Measurements from ENCODE around the gene GJA8.
"Not testable (repeated sequence)": the region's sequence is repeated elsewhere in the genome, so short reads cannot be mapped to it uniquely, and the experiment has no call there.

Gene GJA8

GRCh38 chr1:147902253-147902845 is at the start of gene GJA8:
Gene GJA8, plus strand, starts transcription at chr1:147902795. Its CDS starts 5,161 bp downstream, at chr1:147907956.
- no peak for DNase-seq

- no peak for DNase-seq
These were observed 49.2 kb upstream of the GJA8 start for GRCh38 chr1:147853391-147853790.

DNA sequence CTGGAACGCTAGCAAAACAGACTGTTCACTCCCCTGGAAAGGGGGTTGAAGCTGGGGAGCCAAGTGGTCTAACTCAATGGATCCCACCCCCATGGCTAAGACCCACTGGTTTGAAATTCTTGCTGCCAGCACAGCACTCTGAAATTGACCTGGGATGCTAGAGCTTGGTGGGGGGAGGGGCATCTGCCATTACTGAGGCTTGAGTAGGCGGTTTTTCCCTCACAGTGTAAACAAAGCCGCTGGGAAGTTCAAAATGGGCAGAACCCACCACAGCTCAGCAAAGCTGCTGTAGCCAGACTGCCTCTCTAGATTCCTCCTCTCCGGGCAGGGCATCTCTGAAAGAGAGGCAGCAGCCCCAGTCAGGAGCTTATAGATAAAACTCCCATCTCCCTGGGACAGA is 47.6 kb upstream of the GJA8 start:
- not testable (repeated sequence) for DNase-seq

- not testable (repeated sequence) for DNase-seq
These were observed 46.6 kb upstream of the GJA8 start for GRCh38 chr1:147855996-147856395.

DNA sequence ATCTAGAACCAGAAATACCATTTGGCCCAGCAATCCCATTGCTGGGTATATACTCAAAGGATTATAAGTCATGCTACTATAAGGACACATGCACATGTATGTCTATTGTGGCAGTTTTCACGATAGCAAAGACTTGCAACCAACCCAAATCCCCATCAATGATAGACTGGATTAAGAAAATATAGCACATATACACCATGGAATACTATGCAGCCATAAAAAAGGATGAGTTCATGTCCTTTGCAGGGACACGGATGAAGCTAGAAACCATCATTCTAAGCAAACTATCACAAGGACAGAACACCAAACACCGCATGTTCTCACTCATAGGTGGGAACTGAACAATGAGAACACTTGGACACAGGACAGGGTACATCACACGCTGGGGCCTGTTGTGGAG is 35.4 kb upstream of the GJA8 start:
- not testable (repeated sequence) for DNase-seq

GRCh38 chr1:147878022-147878421 is 24.6 kb upstream of the GJA8 start:
- no peak for DNase-seq

DNA sequence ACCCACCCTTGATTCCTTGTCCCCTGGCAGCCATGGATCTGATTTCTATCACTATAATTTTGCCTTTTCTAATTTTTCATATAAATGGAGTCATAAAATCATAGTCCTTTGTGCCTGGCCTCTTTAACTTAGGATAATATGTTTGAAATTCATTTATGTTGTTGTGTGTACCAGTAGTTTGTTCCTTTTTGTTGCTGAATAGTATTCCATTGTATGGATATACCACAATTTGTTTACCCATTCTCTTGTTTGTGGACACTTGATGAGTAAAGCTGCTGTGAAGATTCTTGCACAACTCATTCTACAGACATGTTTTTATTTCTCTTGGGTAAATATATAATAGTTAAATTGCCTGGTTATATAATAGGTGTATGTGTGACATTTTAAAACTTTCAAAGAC is 22.7 kb upstream of the GJA8 start:
- no peak for DNase-seq

GRCh38 chr1:147882535-147882934 is 20.1 kb upstream of the GJA8 start:
- no peak for DNase-seq

DNA sequence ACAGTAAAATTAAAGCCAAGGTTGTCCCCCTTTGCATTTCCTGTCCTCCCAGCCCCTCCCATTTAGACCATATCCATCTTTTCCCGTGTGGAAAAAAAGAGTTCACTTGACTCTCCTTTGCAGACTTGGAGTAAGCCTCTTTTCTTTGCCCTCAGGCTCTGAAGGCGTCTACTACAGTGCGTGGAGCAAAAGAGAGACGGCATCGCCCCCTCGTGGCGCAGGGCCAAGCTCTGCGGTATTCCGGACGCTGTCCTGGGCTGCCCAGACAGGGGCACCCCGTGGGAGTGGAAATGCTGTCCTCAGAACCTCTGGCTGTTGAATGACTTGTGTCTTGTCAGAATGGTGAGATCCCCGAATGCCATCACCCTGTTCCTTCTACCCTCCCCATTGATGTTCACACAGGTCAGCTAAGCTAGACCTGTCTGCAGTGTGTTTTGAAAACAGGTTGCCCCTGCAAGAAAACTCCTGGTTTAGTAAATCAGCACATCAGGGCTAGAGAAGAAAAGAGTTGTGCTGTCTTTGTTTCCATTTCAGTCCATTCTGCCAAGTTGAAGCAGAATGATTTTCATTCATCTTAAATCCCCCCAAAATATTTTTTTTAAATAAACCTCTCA is 12.3 kb upstream of the GJA8 start:
- DNase-seq = peak; percentile 51

- no peak for DNase-seq
These were observed 11.5 kb upstream of the GJA8 start for GRCh38 chr1:147891088-147891487.

GRCh38 chr1:147892216-147892615 is 10.4 kb upstream of the GJA8 start:
- DNase-seq = no peak

- peak; percentile 29 for DNase-seq
These were observed 9.8 kb upstream of the GJA8 start for GRCh38 chr1:147892731-147893214.

- no peak for DNase-seq
These were observed 7.5 kb upstream of the GJA8 start for GRCh38 chr1:147895123-147895522.

GRCh38 chr1:147897029-147897752 is 5.4 kb upstream of the GJA8 start:
- no peak for DNase-seq

DNA sequence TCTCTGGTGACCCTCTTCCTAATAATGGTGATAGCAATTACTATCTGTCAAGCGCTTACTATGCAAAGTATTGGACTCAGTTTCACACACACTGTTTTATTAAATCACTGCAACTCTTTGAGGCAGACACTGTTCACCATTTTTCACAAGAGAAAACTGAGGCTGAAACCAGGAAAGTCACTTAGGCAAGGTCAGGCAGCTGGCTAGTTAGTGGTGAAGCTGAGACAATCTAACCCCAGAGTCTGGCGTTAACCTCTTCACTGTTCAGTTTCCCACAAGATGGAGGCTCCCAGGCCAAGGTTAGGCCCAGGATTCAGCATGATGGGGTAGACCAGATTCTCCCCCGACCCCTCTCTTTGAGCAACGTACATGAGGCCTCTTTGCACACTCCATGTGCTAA is 4.8 kb upstream of the GJA8 start:
- DNase-seq = no peak

GRCh38 chr1:147904726-147905125 is 2.1 kb downstream of the GJA8 start:
- no peak for DNase-seq

DNA sequence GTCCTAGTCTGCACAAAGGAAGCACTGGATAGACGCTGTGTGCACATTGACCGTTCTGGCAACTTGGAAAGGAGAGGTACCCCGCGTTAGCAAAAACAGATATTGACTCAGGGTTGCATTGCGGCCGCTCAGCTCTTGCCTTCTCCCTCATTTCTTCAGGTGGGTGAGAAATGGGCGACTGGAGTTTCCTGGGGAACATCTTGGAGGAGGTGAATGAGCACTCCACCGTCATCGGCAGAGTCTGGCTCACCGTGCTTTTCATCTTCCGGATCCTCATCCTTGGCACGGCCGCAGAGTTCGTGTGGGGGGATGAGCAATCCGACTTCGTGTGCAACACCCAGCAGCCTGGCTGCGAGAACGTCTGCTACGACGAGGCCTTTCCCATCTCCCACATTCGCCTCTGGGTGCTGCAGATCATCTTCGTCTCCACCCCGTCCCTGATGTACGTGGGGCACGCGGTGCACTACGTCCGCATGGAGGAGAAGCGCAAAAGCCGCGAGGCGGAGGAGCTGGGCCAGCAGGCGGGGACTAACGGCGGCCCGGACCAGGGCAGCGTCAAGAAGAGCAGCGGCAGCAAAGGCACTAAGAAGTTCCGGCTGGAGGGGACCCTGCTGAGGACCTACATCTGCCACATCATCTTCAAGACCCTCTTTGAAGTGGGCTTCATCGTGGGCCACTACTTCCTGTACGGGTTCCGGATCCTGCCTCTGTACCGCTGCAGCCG is 5.4 kb downstream of the GJA8 start:
- no peak for DNase-seq

DNA sequence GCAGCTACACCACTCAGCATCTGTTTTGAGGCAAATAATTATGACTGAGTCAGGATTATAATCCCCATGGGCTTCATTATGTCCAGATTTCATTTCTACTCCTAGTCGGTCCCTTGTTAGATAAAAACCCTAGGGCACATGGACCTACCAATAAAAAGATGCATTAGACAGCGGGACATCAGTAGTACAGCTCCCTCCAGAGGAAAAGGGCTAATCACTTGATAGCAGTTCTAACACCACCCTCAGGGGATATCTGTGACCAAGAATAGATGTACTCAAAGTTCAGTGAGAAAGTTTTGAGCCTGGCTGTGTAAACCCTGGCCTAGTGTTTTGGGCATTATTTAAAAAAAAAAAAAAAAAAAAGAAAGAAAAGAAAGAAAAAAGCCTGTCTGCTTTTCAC is 10.0 kb downstream of the GJA8 start:
- DNase-seq = no peak

DNA sequence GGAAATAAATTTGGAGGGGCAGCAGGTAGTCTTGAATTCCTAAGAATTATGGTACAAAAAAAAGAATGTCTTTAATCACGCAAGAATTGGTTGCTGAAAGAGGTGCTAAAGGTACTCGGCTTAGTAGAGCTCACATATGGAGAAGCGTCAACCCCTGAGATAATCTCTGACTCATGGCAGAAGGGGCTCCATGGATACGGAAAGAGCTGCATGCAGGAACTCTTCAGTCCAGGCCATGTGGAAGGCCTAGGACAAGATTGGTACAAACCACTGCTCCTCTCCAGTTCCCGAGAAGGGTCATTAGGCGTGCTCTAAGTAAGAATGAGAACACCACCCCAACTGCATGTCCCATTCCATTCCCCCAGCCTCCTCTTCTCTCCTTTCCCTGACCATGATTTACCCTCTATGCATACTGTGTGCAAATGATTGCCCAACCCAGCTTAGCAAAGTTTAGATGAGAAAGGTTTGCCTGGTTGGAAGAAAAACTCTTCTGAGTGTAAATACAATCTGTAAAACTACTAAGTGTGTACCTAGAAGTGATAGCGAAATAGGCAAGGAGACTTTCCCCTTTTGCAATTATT is 10.9 kb downstream of the GJA8 start:
- no peak for DNase-seq

DNA sequence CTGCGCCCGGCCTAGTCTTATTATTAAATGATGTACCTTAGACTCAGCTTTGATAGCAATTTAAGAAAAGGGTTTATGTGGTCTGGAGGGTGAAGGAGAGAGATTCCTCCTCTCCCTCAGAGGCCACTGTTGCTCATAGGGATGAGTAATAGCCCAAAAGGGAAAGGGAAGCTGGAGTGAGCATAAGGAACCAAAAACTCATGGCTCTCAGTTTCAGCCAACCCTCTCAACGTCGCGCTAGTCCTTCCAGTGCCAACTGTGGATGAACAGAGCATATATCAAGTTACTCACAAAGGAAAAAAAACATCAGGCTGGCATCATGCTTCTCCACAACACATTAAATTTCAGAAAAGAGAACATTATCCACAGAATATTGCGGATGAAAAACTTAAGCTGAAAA is 17.3 kb downstream of the GJA8 start:
- DNase-seq = no peak

DNA sequence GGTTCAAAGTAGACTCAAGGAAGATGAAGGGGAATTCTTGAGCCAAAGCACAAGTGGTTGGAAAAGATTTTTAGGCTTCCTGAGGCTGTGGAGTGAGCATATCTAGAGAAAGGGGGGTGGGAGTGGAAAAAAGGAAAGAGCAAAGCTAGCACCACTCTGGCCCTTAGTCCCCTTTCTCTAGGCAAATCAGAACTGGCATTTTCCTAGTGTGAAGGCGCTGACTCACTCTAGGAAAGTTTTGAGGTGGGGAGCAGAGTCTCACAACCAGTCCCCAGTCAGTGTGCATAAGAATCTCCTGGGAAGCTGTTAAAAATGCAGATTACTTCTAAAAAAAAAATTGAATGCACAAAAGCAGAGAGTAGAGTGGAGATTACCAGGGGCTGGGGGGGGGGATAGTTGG is 22.2 kb downstream of the GJA8 start:
- no peak for DNase-seq

DNA sequence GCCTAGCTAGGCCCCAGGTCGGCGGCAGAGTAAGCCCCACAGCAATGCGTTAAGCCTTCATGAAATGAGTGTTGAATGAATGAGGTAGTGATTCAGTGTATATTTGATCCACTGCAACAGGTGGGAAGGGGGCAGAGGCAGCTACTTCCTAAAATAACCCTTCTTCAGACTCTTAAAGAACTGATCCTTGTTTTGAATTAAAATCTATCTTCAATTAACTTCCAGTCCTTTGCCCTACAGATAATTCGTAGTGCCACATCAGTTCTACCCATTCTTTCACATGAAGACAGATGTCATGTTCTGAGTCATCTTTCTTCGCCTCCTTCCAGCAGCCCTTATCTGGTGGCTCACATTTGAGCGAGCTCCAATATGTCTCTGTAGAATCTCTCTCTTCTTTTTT is 24.6 kb downstream of the GJA8 start:
- DNase-seq = not testable (repeated sequence)

- DNase-seq = not testable (repeated sequence)
These were observed 25.1 kb downstream of the GJA8 start for GRCh38 chr1:147927689-147928088.

All from NCI-H146 (cell line).